ENCODE measurements around the gene MYT1. TPM values are rescaled to one million over a fixed set of nuclear protein-coding genes. Genes with fewer than 3 reads are reported as not detected.

The MYT1 gene
- total and polyA plus RNA-seq, 9 of the 15 experiments (the other 6 are each of a cell fraction or from before 2014, with no cell fraction given): 0.02 to 0.12 (median 0.06) TPM; not detected in 4

- TF ChIP-seq THAP7 (CRISPR knock-in tag; IDR thresholded peaks at IDR 0.05) (no peak), REST (IDR thresholded peaks at IDR 0.05; ENCODE audit: borderline replicate concordance) (no peak), REST (CRISPR knock-in tag; IDR thresholded peaks at IDR 0.05; ENCODE audit: low read depth) (0 out of 2 replicates have a peak, but pooled peaks have one; percentile 5), CAMTA2 (CRISPR knock-in tag; conservative IDR thresholded peaks at IDR 0.05) (no peak), SIN3B (IDR thresholded peaks at IDR 0.05; ENCODE audit: low read depth) (no peak), MEIS2 (IDR thresholded peaks at IDR 0.05; ENCODE audit: partially characterized antibody) (no peak), RFX5 (IDR thresholded peaks at IDR 0.05; ENCODE audit: low read depth, low read length) (no peak), ZSCAN32 (CRISPR knock-in tag; IDR thresholded peaks at IDR 0.05) (no peak), RBBP5 (IDR thresholded peaks at IDR 0.05; ENCODE audit: borderline replicate concordance, insufficient read depth, low read length, poor library complexity, severe bottlenecking) (no peak), ZBTB26 (CRISPR knock-in tag; IDR thresholded peaks at IDR 0.05) (no peak), ATF1 (CRISPR knock-in tag; IDR thresholded peaks at IDR 0.05) (no peak), ATF1 (tag; IDR thresholded peaks at IDR 0.05) (no peak), HCFC1 (IDR thresholded peaks at IDR 0.05; ENCODE audit: low read depth, low read length) (no peak)
Observed at GRCh38 chr20:64162239-64162910, 1.9 kb upstream of the MYT1 start (continued).
